NCI-H1436 (cell line): ENCODE results near the gene LBH.

ENCODE experiments used
- DNase-seq: peaks from one replicate; lab custom pipeline; 2025; lab: John Stamatoyannopoulos, UW

LBH gene

GRCh38 chr2:30231212-30231995 is at the start of gene LBH:
TSS of gene LBH (plus strand) at chr2:30231534. CDS start at chr2:30231739, 205 bp downstream.
- peak; percentile 80 for DNase-seq

- DNase-seq: no peak
Measured at GRCh38 chr2:30184035-30184434, 47.3 kb upstream of the LBH start.

GRCh38 chr2:30185178-30185577 is 46.2 kb upstream of the LBH start:
- DNase-seq: no peak

- no peak for DNase-seq
Measured at GRCh38 chr2:30188292-30188691, 43.0 kb upstream of the LBH start.

GRCh38 chr2:30190637-30191036 is 40.7 kb upstream of the LBH start:
- no peak for DNase-seq

GRCh38 chr2:30191107-30191506 is 40.2 kb upstream of the LBH start:
- DNase-seq: no peak

GRCh38 chr2:30191819-30192271 is 39.5 kb upstream of the LBH start:
- DNase-seq: no peak

- DNase-seq: no peak
Measured at GRCh38 chr2:30192314-30192713, 39.0 kb upstream of the LBH start.

GRCh38 chr2:30193104-30193681 is 38.1 kb upstream of the LBH start:
- DNase-seq: no peak

GRCh38 chr2:30194421-30194820 is 36.9 kb upstream of the LBH start:
- no peak for DNase-seq

GRCh38 chr2:30195016-30195415 is 36.3 kb upstream of the LBH start:
- no peak for DNase-seq

- DNase-seq: no peak
Measured at GRCh38 chr2:30197570-30198192, 33.7 kb upstream of the LBH start.

GRCh38 chr2:30201990-30202389 is 29.3 kb upstream of the LBH start:
- no peak for DNase-seq

GRCh38 chr2:30203156-30203555 is 28.2 kb upstream of the LBH start:
- DNase-seq: no peak

GRCh38 chr2:30204281-30204680 is 27.1 kb upstream of the LBH start:
- DNase-seq: no peak

- DNase-seq: no peak
Measured at GRCh38 chr2:30205456-30205855, 25.9 kb upstream of the LBH start.

GRCh38 chr2:30206461-30207430 is 24.6 kb upstream of the LBH start:
- DNase-seq: no peak

- peak; percentile 56 for DNase-seq
Measured at GRCh38 chr2:30208453-30208852, 22.9 kb upstream of the LBH start.

GRCh38 chr2:30209227-30209626 is 22.1 kb upstream of the LBH start:
- DNase-seq: no peak

GRCh38 chr2:30213326-30213725 is 18.0 kb upstream of the LBH start:
- no peak for DNase-seq

GRCh38 chr2:30213907-30214463 is 17.3 kb upstream of the LBH start:
- DNase-seq: no peak

- DNase-seq: no peak
Measured at GRCh38 chr2:30216157-30216556, 15.2 kb upstream of the LBH start.
